Trophoblast cell (in vitro differentiated cells and primary cell): ENCODE results near the gene SPEG.
A peak's percentile ranks its signal among the peaks of the same experiment; 100 is the strongest.

Source experiments
- DNase-seq, 2 donors: peaks; one replicate each; pipeline ENCODE4 v3.0.0-alpha.2; 2016
- H2AFZ ChIP-seq: 2 replicates; pipeline ENCODE4 v1.6.1; 2013; ENCODE audit warnings: low read length, moderate library complexity, mild to moderate bottlenecking; ENCODE audit not compliant: insufficient read depth, poor library complexity
- H2AK5ac ChIP-seq: 2 replicates; pipeline ENCODE4 v1.6.1; 2013; ENCODE audit warnings: mild to moderate bottlenecking, low read length
- H2BK120ac ChIP-seq: 2 replicates; pipeline ENCODE4 v1.6.1; 2013; ENCODE audit warnings: low read length, mild to moderate bottlenecking, moderate library complexity; ENCODE audit not compliant: insufficient read depth, poor library complexity
- H2BK12ac ChIP-seq: 2 replicates; pipeline ENCODE4 v1.6.1; 2013; ENCODE audit warnings: mild to moderate bottlenecking, low read length, moderate library complexity
- H2BK5ac ChIP-seq: 2 replicates; pipeline ENCODE4 v1.6.1; 2013; ENCODE audit warnings: low read length, low read depth, moderate library complexity, mild to moderate bottlenecking; ENCODE audit not compliant: poor library complexity
- H3K14ac ChIP-seq: 2 replicates; pipeline ENCODE4 v1.6.1; 2013; ENCODE audit warnings: mild to moderate bottlenecking, low read length
- H3K18ac ChIP-seq: 2 replicates; pipeline ENCODE4 v1.6.1; 2013; ENCODE audit warnings: mild to moderate bottlenecking, low read length
- H3K23ac ChIP-seq: 2 replicates; pipeline ENCODE4 v1.6.1; 2013; ENCODE audit warnings: low read length
- H3K27ac ChIP-seq: 2 replicates; pipeline ENCODE4 v1.5.1; 2013; ENCODE audit warnings: low read depth, mild to moderate bottlenecking, inconsistent platforms, low read length, moderate library complexity
- H3K27me3 ChIP-seq: 2 replicates; pipeline ENCODE4 v1.6.1; 2013; ENCODE audit warnings: inconsistent platforms, mild to moderate bottlenecking, low read length, moderate library complexity; ENCODE audit not compliant: insufficient read depth
- H3K36me3 ChIP-seq, 2 experiments: 1 replicate in 1 of 2; 2 replicates in 1 of 2; pipeline ENCODE4 v1.6.1; 2013; ENCODE audit warnings: low read length in 2 of 2, mild to moderate bottlenecking in 2 of 2, moderate library complexity in 1 of 2; ENCODE audit not compliant: insufficient read depth in 2 of 2, control insufficient read depth in 1 of 2
- H3K4ac ChIP-seq: 2 replicates; pipeline ENCODE4 v1.6.1; 2013; ENCODE audit warnings: low read depth, mild to moderate bottlenecking, low read length, moderate library complexity
- H3K4me1 ChIP-seq, 2 experiments: 1 replicate in 1 of 2; 2 replicates in 1 of 2; pipeline ENCODE4 v1.6.1; 2013; ENCODE audit warnings: low read length in 2 of 2, mild to moderate bottlenecking in 2 of 2, moderate library complexity in 1 of 2; ENCODE audit not compliant: insufficient read depth in 2 of 2, control insufficient read depth in 1 of 2
- H3K4me2 ChIP-seq: 2 replicates; pipeline ENCODE4 v1.6.1; 2013; ENCODE audit warnings: inconsistent platforms, mild to moderate bottlenecking, low read length, moderate library complexity
- H3K4me3 ChIP-seq: 2 replicates; pipeline ENCODE4 v1.5.1; 2013; ENCODE audit warnings: mild to moderate bottlenecking, low read depth, low read length, inconsistent platforms
- H3K79me1 ChIP-seq: one replicate; pipeline ENCODE4 v1.6.1; 2013; ENCODE audit warnings: low read length
- H3K79me2 ChIP-seq: 2 replicates; pipeline ENCODE4 v1.6.1; 2013; ENCODE audit warnings: low read length, mild to moderate bottlenecking; ENCODE audit not compliant: control insufficient read depth, insufficient read depth, poor library complexity
- H3K9ac ChIP-seq: 2 replicates; pipeline ENCODE4 v1.6.1; 2013; ENCODE audit warnings: mild to moderate bottlenecking, low read length
- H3K9me3 ChIP-seq: 2 replicates; pipeline ENCODE4 v1.6.1; 2013; ENCODE audit warnings: low read depth, mild to moderate bottlenecking, control low read depth, inconsistent platforms, low read length; ENCODE audit not compliant: insufficient read depth
- H4K12ac ChIP-seq: 2 replicates; pipeline ENCODE4 v1.6.1; 2013; ENCODE audit warnings: low read depth, mild to moderate bottlenecking, low read length, moderate library complexity
- H4K8ac ChIP-seq: 2 replicates; pipeline ENCODE4 v1.6.1; 2013; ENCODE audit warnings: low read depth, mild to moderate bottlenecking, low read length, moderate library complexity
- H4K91ac ChIP-seq: one replicate; pipeline ENCODE4 v1.6.1; 2013; ENCODE audit warnings: low read depth, mild to moderate bottlenecking, low read length, moderate library complexity
- WGBS: extraction: QIAGEN DNeasy Blood & Tissue Kit; methylation state at CpG from one replicate; pipeline ENCODE4 v1.1.7; 2013; ENCODE audit warnings: missing lambda C conversion rate; ENCODE audit not compliant: insufficient read length, insufficient coverage; ENCODE audit errors: extremely low coverage; 5-methylcytosine and 5-hydroxymethylcytosine counted together

SPEG gene

DNA sequence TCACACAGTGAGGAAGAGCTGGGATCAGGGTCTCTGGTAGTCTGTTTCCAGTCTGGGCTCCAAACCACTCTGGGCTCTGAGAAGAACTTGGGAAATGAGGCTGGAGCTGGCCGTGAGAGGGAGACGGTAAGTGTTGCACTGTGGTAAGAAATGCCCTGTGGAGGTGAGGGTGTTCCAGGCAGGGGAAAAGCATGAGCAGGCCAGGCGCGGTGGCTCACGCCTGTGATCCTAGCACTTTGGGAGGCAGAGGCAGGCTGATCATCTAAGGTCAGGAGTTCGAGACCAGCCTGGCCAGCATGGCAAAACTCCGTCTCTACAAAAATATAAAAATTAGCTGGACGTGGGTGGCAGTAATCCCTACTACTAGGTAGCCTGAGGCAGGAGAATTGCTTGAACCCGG lies 30.8 kb upstream of the SPEG start:
- peaks cover 18 to 21% of the 10 kb centered on the region in 2 experiments for H3K4me1 ChIP-seq
- H2BK120ac ChIP-seq = no peak overlapping the region
- no peak overlapping the region for H3K4me3 ChIP-seq
- H2BK5ac ChIP-seq = no peak overlapping the region
- WGBS = no CpG with 5 or more reads among the region's 9 CpGs
- no peak overlapping the region for H2AK5ac ChIP-seq
- no peaks in the 10 kb centered on the region for H3K9me3 ChIP-seq
- H3K14ac ChIP-seq = no peak overlapping the region
- no peaks in the 10 kb centered on the region for H3K79me2 ChIP-seq
- no peak overlapping the region for H3K27ac ChIP-seq
- H3K23ac ChIP-seq = no peak overlapping the region
- no peaks in the 10 kb centered on the region for H3K36me3 ChIP-seq
- H3K9ac ChIP-seq = no peak overlapping the region
- peak overlapping the region; percentile 10 for H4K91ac ChIP-seq
- DNase-seq = no peak
- H3K4me2 ChIP-seq = no peak overlapping the region
- no peaks in the 10 kb centered on the region for H3K79me1 ChIP-seq
- H3K27me3 ChIP-seq = no peaks in the 10 kb centered on the region
- H3K18ac ChIP-seq = no peak overlapping the region
- no peak overlapping the region for H3K4ac ChIP-seq
- H2AFZ ChIP-seq = no peak overlapping the region
- no peak overlapping the region for H2BK12ac ChIP-seq
- no peak overlapping the region for H4K12ac ChIP-seq
- H4K8ac ChIP-seq = no peak overlapping the region

DNA sequence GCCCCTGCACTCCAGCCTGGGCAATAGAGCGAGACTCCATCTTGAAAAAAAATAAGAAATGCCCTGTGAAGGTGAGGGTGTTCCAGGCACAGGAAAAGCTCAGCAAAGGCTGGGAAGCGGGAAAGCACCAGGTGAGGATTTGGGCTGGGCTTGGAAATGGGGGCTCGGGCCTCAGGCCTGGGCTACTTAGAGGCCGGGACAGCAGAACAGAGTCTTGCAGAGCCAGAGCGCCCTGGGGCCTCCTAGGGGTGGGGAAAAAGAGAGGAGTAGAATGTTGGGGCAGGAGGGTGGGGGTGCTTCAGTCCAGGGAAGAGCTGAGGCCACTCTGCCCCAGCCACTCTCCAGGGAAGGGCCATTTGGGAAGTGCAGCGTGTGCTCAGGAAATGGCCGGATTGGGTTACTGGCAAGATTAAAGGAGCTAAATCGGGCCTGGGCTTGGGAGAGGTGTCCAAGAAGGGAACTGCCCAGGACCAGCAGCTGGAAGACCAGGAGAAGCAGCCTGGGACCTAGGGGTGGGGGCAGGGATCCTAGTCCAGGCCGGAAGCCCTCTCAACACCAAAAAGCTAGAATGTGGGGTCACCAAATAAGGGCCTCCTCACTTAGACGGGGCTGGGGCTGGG lies 30.2 kb upstream of the SPEG start:
- no peak overlapping the region for H3K14ac ChIP-seq
- no peak overlapping the region for H2AFZ ChIP-seq
- DNase-seq = no peak
- H2BK120ac ChIP-seq = no peak overlapping the region
- H3K36me3 ChIP-seq = no peaks in the 10 kb centered on the region
- no peak overlapping the region for H2AK5ac ChIP-seq
- no CpG with 5 or more reads among the region's 10 CpGs for WGBS
- H4K8ac ChIP-seq = no peak overlapping the region
- H3K4me2 ChIP-seq = no peak overlapping the region
- no peaks in the 10 kb centered on the region for H3K27me3 ChIP-seq
- peaks cover 18 to 21% of the 10 kb centered on the region in 2 experiments for H3K4me1 ChIP-seq
- no peaks in the 10 kb centered on the region for H3K9me3 ChIP-seq
- no peak overlapping the region for H3K27ac ChIP-seq
- H3K79me2 ChIP-seq = no peaks in the 10 kb centered on the region
- no peak overlapping the region for H4K91ac ChIP-seq
- no peak overlapping the region for H3K18ac ChIP-seq
- H2BK5ac ChIP-seq = no peak overlapping the region
- H3K23ac ChIP-seq = no peak overlapping the region
- H3K4me3 ChIP-seq = no peak overlapping the region
- peak overlapping the region; percentile 29 for H2BK12ac ChIP-seq
- no peak overlapping the region for H3K4ac ChIP-seq
- H4K12ac ChIP-seq = no peak overlapping the region
- no peaks in the 10 kb centered on the region for H3K79me1 ChIP-seq
- no peak overlapping the region for H3K9ac ChIP-seq

DNA sequence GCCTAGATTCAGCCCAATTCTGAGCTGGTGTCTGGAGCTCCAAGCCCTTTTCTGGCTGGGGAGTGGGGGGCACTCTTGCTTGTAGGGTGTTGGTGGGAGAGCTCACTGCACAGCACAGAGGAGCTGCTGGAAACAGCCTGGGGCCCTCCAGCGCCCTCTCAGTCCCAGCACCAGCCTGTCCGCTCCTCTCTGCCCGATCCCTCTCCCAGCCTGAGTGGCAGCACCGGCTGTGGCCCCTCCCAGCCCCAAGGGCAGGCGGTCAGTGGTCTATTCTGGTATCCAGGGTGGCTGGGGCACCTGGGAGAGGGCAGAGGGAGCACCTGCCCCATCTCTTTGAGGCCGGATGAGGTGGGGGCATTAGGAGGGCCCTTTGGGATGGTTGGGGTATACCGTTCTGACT lies 29.7 kb upstream of the SPEG start:
- Histone ChIP-seq H3K36me3 (no peaks in the 10 kb centered on the region), H3K4me2 (no peak overlapping the region), H2BK5ac (no peak overlapping the region), H3K4me1 (peaks cover 13 to 17% of the 10 kb centered on the region in 2 experiments), H3K27ac (no peak overlapping the region), H3K4ac (no peak overlapping the region), H2BK12ac (no peak overlapping the region), H3K9me3 (no peaks in the 10 kb centered on the region), H3K23ac (no peak overlapping the region), H4K12ac (no peak overlapping the region), H3K4me3 (no peak overlapping the region), H4K8ac (no peak overlapping the region), H3K79me2 (no peaks in the 10 kb centered on the region), H3K9ac (no peak overlapping the region), H3K27me3 (no peaks in the 10 kb centered on the region), H2BK120ac (no peak overlapping the region), H2AFZ (no peak overlapping the region), H4K91ac (no peak overlapping the region), H3K79me1 (no peaks in the 10 kb centered on the region), H3K14ac (no peak overlapping the region), H3K18ac (no peak overlapping the region), H2AK5ac (no peak overlapping the region)
- no peak for DNase-seq
- no CpG with 5 or more reads among the region's 7 CpGs for WGBS

- Histone ChIP-seq H4K91ac (no peak overlapping the region), H3K14ac (no peak overlapping the region), H3K4me1 (peaks cover 10 to 16% of the 10 kb centered on the region in 2 experiments), H3K79me1 (no peaks in the 10 kb centered on the region), H2AFZ (no peak overlapping the region), H2BK120ac (no peak overlapping the region), H3K23ac (no peak overlapping the region), H3K9ac (no peak overlapping the region), H3K79me2 (no peaks in the 10 kb centered on the region), H2AK5ac (no peak overlapping the region), H3K9me3 (peaks cover 2% of the 10 kb centered on the region), H4K12ac (no peak overlapping the region), H3K4me2 (no peak overlapping the region), H2BK12ac (no peak overlapping the region), H3K18ac (no peak overlapping the region), H2BK5ac (no peak overlapping the region), H4K8ac (no peak overlapping the region), H3K27me3 (no peaks in the 10 kb centered on the region), H3K4ac (no peak overlapping the region), H3K4me3 (no peak overlapping the region), H3K36me3 (no peaks in the 10 kb centered on the region), H3K27ac (no peak overlapping the region)
- no CpG with 5 or more reads among the region's 9 CpGs for WGBS
- no peak for DNase-seq
Observed at GRCh38 chr2:219405451-219405850, 29.2 kb upstream of the SPEG start.
